Subcutaneous adipose tissue (tissue), 4 donors: Measurements from ENCODE around the gene DSG2. TPM values are rescaled to one million over a fixed set of nuclear protein-coding genes. Genes with fewer than 3 reads are reported as not detected.

ENCODE experiments used
- CTCF ChIP-seq: fragments of 450-650 bp; IDR thresholded peaks from one replicate; pipeline ENCODE4 v1.5.1; 2016; ENCODE audit warnings: low read depth, mild to moderate bottlenecking, control low read depth, antibody characterized with exemption, moderate library complexity
- total RNA-seq, 4 donors: library from RNA; depleted of rRNA; stranded (reverse); fragments of >200 nt; gene quantifications; one replicate each; pipeline ENCODE4 v1.1.0, GENCODE V29; 2016

The DSG2 gene
- total RNA-seq, 4 donors from 2014 or later: 10.8 to 39.9 (median 18.8) TPM

- no peak for TF ChIP-seq CTCF
Observed at GRCh38 chr18:31591113-31591512, 93.1 kb downstream of the DSG2 start.

- TF ChIP-seq CTCF: no peak
Observed at GRCh38 chr18:31591628-31592027, 93.7 kb downstream of the DSG2 start, which contains the start of gene TTR. Gene TTR (plus strand): TSS chr18:31591877. CDS start chr18:31591903, 26 bp downstream.

- TF ChIP-seq CTCF: no peak
Observed at GRCh38 chr18:31592506-31593157, 94.7 kb downstream of the DSG2 start.

GRCh38 chr18:31595121-31595771 lies 97.3 kb downstream of the DSG2 start:
- no peak for TF ChIP-seq CTCF

- no peak for TF ChIP-seq CTCF
Observed at GRCh38 chr18:31596081-31596872, 98.3 kb downstream of the DSG2 start.

- no peak for TF ChIP-seq CTCF
Observed at GRCh38 chr18:31598021-31598805, 100.2 kb downstream of the DSG2 start.

Other genes with a start within 250 kb of the DSG2 start
- not detected for gene DSG1, start 180.0 kb upstream of the DSG2 start, total RNA-seq
- not detected for gene DSG4, start 121.4 kb upstream of the DSG2 start, total RNA-seq
- gene DSG3, start 50.4 kb upstream of the DSG2 start, total RNA-seq: not detected
- gene TTR, start 93.7 kb downstream of the DSG2 start, total RNA-seq: not detected
- 1 to 10 TPM; 1.7 to 4.2 (median 2.5) TPM for gene B4GALT6, start 186.4 kb downstream of the DSG2 start, total RNA-seq